Testis (tissue), 2 donors: ENCODE results near the gene LRRFIP2.

Experiments
- POLR2A ChIP-seq: fragments of 450-650 bp; IDR thresholded peaks from one replicate; pipeline ENCODE4 v1.6.1; 2017; ENCODE audit warnings: antibody characterized with exemption, mild to moderate bottlenecking, moderate library complexity
- TF ChIP-seq, protein P1 (sequence below), 3 experiments: fragments of 450-650 bp in 2 of 3; fragments of 200-600 bp in 1 of 3; sonication (generic) in 1 of 3; IDR thresholded peaks; one replicate each; pipeline ENCODE4 v1.5.1; 2016 to 2019; ENCODE audit warnings: antibody characterized with exemption in 3 of 3, mild to moderate bottlenecking in 2 of 3, moderate library complexity in 1 of 3

GRCh38 chr3:37014620-37015019, 159.8 kb downstream of the LRRFIP2 start:
- TF ChIP-seq, protein P1, sequence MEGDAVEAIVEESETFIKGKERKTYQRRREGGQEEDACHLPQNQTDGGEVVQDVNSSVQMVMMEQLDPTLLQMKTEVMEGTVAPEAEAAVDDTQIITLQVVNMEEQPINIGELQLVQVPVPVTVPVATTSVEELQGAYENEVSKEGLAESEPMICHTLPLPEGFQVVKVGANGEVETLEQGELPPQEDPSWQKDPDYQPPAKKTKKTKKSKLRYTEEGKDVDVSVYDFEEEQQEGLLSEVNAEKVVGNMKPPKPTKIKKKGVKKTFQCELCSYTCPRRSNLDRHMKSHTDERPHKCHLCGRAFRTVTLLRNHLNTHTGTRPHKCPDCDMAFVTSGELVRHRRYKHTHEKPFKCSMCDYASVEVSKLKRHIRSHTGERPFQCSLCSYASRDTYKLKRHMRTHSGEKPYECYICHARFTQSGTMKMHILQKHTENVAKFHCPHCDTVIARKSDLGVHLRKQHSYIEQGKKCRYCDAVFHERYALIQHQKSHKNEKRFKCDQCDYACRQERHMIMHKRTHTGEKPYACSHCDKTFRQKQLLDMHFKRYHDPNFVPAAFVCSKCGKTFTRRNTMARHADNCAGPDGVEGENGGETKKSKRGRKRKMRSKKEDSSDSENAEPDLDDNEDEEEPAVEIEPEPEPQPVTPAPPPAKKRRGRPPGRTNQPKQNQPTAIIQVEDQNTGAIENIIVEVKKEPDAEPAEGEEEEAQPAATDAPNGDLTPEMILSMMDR (IDR thresholded peaks at IDR 0.05) = no peak
- TF ChIP-seq POLR2A = no peak
